Measurements from ENCODE around the gene GBGT1. TPM values are rescaled to one million over a fixed set of nuclear protein-coding genes. Genes with fewer than 3 reads are reported as not detected.

GBGT1 gene
- total and polyA plus RNA-seq, 9 of the 15 experiments (the other 6 are each of a cell fraction or from before 2014, with no cell fraction given): 0.55 to 25.8 (median 13.7) TPM

GRCh38 chr9:133122935-133123611, 40.6 kb downstream of the GBGT1 start (continued):
- TF ChIP-seq ZBTB11 (CRISPR knock-in tag; IDR thresholded peaks at IDR 0.05) (peak in 1 of 3 experiments; percentile 59; a peak in 1 of 6 replicates), ARID3A (IDR thresholded peaks at IDR 0.05; ENCODE audit: borderline replicate concordance, low read depth, low read length) (peak; percentile 22; the same call in 1 of the 2 replicates), GABPA (tag; conservative IDR thresholded peaks at IDR 0.05; ENCODE audit: low read depth) (peak; percentile 62), NEUROD1 (IDR thresholded peaks at IDR 0.05; ENCODE audit: borderline replicate concordance, low read depth, low read length, partially characterized antibody) (peak; percentile 53), NR2C1 (IDR thresholded peaks at IDR 0.05) (no peak; the same call in none of the 2 replicates), NR2C1 (tag; IDR thresholded peaks at IDR 0.05) (0 out of 2 replicates have a peak, but pooled peaks have one; percentile 14), HLTF (IDR thresholded peaks at IDR 0.05) (peak; percentile 84), GATAD2A (IDR thresholded peaks at IDR 0.05) (peak; percentile 94), TCF7L2 (IDR thresholded peaks at IDR 0.05; ENCODE audit: low read depth, low read length) (no peak), NFATC3 (IDR thresholded peaks at IDR 0.05) (0 out of 2 replicates have a peak, but pooled peaks have one; percentile 28), DPF2 (IDR thresholded peaks at IDR 0.05) (peak; percentile 97), CBFA2T3 (IDR thresholded peaks at IDR 0.05) (peak; percentile 72), STAT5A (IDR thresholded peaks at IDR 0.05; ENCODE audit: borderline replicate concordance, low read length) (peak; percentile 31; the same call in 1 of the 2 replicates)

All from K562 (cell line).